ENCODE data around the gene KCNIP4. TPM values are rescaled to one million over a fixed set of nuclear protein-coding genes. Genes with fewer than 3 reads are reported as not detected.

The KCNIP4 gene
- total and polyA plus RNA-seq, 2 experiments from 2014 or later, result 0.69 to 1.00 TPM

GRCh38 chr4:21543514-21543913, 405.1 kb downstream of the KCNIP4 start:
- Histone ChIP-seq H3K36me3 (replicated peaks; ENCODE audit: insufficient read depth, low read depth) (no peaks in the 10 kb centered on the region), H3K27me3 (no peaks in the 10 kb centered on the region), H2AFZ (no peak overlapping the region), H3K79me2 (no peaks in the 10 kb centered on the region), H3K4me3 (no peak overlapping the region), H3K4me2 (no peak overlapping the region), H3K9me3 (ENCODE audit: low read depth) (no peaks in the 10 kb centered on the region), H3K27ac (no peak overlapping the region), H3K4me1 (ENCODE audit: insufficient read depth) (no peaks in the 10 kb centered on the region), H3K9me2 (replicated peaks; ENCODE audit: insufficient read depth) (no peaks in the 10 kb centered on the region), H4K20me1 (ENCODE audit: insufficient read depth, poor library complexity, severe bottlenecking) (no peaks in the 10 kb centered on the region)
- TF ChIP-seq EZH2phosphoT487 (IDR thresholded peaks at IDR 0.05; ENCODE audit: low read depth, severe bottlenecking, unreplicated experiment) (no peak), CTCF (IDR thresholded peaks at IDR 0.05; ENCODE audit: poor library complexity) (no peak), EZH2 (IDR thresholded peaks at IDR 0.05; ENCODE audit: borderline replicate concordance) (no peak)
- 51% methylated on average over 3 of the region's 3 CpGs for WGBS (ENCODE audit: low lambda C conversion rate, missing lambda C conversion rate)
- DNase-seq (ENCODE audit: low spot score), result no peak

GRCh38 chr4:21535898-21536297, 412.7 kb downstream of the KCNIP4 start:
- TF ChIP-seq CTCF (IDR thresholded peaks at IDR 0.05; ENCODE audit: poor library complexity), result no peak
- TF ChIP-seq EZH2phosphoT487 (IDR thresholded peaks at IDR 0.05; ENCODE audit: low read depth, severe bottlenecking, unreplicated experiment), result no peak
- no peak for TF ChIP-seq EZH2 (IDR thresholded peaks at IDR 0.05; ENCODE audit: borderline replicate concordance)
- H3K27ac ChIP-seq, result no peak overlapping the region
- H3K4me3 ChIP-seq, result no peak overlapping the region
- H4K20me1 ChIP-seq (ENCODE audit: insufficient read depth, poor library complexity, severe bottlenecking), result no peaks in the 10 kb centered on the region
- no peaks in the 10 kb centered on the region for H3K9me2 ChIP-seq (replicated peaks; ENCODE audit: insufficient read depth)
- no peaks in the 10 kb centered on the region for H3K36me3 ChIP-seq (replicated peaks; ENCODE audit: insufficient read depth, low read depth)
- no peaks in the 10 kb centered on the region for H3K79me2 ChIP-seq
- H3K4me1 ChIP-seq (ENCODE audit: insufficient read depth), result no peaks in the 10 kb centered on the region
- WGBS (ENCODE audit: low lambda C conversion rate, missing lambda C conversion rate), result 44% methylated on average over 3 of the region's 3 CpGs
- no peak for DNase-seq (ENCODE audit: low spot score)
- H3K27me3 ChIP-seq, result no peaks in the 10 kb centered on the region
- H3K4me2 ChIP-seq, result no peak overlapping the region
- H3K9me3 ChIP-seq (ENCODE audit: low read depth), result no peaks in the 10 kb centered on the region
- no peak overlapping the region for H2AFZ ChIP-seq

- Histone ChIP-seq H4K20me1 (ENCODE audit: insufficient read depth, poor library complexity, severe bottlenecking) (no peaks in the 10 kb centered on the region), H3K4me3 (no peak overlapping the region), H3K79me2 (no peaks in the 10 kb centered on the region), H3K27ac (no peak overlapping the region), H3K9me2 (replicated peaks; ENCODE audit: insufficient read depth) (no peaks in the 10 kb centered on the region), H3K9me3 (ENCODE audit: low read depth) (no peaks in the 10 kb centered on the region), H3K27me3 (no peaks in the 10 kb centered on the region), H3K36me3 (replicated peaks; ENCODE audit: insufficient read depth, low read depth) (no peaks in the 10 kb centered on the region), H2AFZ (no peak overlapping the region), H3K4me1 (ENCODE audit: insufficient read depth) (no peaks in the 10 kb centered on the region), H3K4me2 (no peak overlapping the region)
- no peak for DNase-seq (ENCODE audit: low spot score)
- TF ChIP-seq CTCF (IDR thresholded peaks at IDR 0.05; ENCODE audit: poor library complexity) (no peak), EZH2phosphoT487 (IDR thresholded peaks at IDR 0.05; ENCODE audit: low read depth, severe bottlenecking, unreplicated experiment) (no peak), EZH2 (IDR thresholded peaks at IDR 0.05; ENCODE audit: borderline replicate concordance) (no peak)
Observed at GRCh38 chr4:21531048-21531447, 417.5 kb downstream of the KCNIP4 start.

- Histone ChIP-seq H3K4me3 (no peak overlapping the region), H4K20me1 (ENCODE audit: insufficient read depth, poor library complexity, severe bottlenecking) (no peaks in the 10 kb centered on the region), H2AFZ (no peak overlapping the region), H3K9me2 (replicated peaks; ENCODE audit: insufficient read depth) (no peaks in the 10 kb centered on the region), H3K79me2 (no peaks in the 10 kb centered on the region), H3K27ac (no peak overlapping the region), H3K4me1 (ENCODE audit: insufficient read depth) (no peaks in the 10 kb centered on the region), H3K27me3 (no peaks in the 10 kb centered on the region), H3K9me3 (ENCODE audit: low read depth) (no peaks in the 10 kb centered on the region), H3K4me2 (no peak overlapping the region), H3K36me3 (replicated peaks; ENCODE audit: insufficient read depth, low read depth) (no peaks in the 10 kb centered on the region)
- DNase-seq (ENCODE audit: low spot score), result no peak
- WGBS (ENCODE audit: low lambda C conversion rate, missing lambda C conversion rate), result 68% methylated on average over 1 of the region's 1 CpG
- no peak for TF ChIP-seq CTCF (IDR thresholded peaks at IDR 0.05; ENCODE audit: poor library complexity)
- no peak for TF ChIP-seq EZH2phosphoT487 (IDR thresholded peaks at IDR 0.05; ENCODE audit: low read depth, severe bottlenecking, unreplicated experiment)
- no peak for TF ChIP-seq EZH2 (IDR thresholded peaks at IDR 0.05; ENCODE audit: borderline replicate concordance)
Observed at GRCh38 chr4:21529214-21529613, 419.4 kb downstream of the KCNIP4 start.

Measured in hepatocyte (in vitro differentiated cells).